GM12878 (cell line): ENCODE data around the gene PGM2L1. TPM values are rescaled to one million over a fixed set of nuclear protein-coding genes. Genes with fewer than 3 reads are reported as not detected.

ENCODE experiments used
- ATAC-seq: fragments of 200-7000 bp; cut with Tn5 transposase; 3 replicates; pipeline ENCODE4 v1.9.1; 2020; ENCODE audit warnings: mild to moderate bottlenecking, moderate library complexity
- BruUV-seq: library from RNA; stranded (reverse); fragments of 400-500 nt; replicated peaks from 2 replicates; lab custom pipeline; 2021; lab: Mats Ljungman, UMichigan
- CTCF ChIA-PET: fragments of 300-600 bp; sonication (Branson Sonifier 250); formaldehyde crosslinking; extraction: SDS; loops from one replicate; lab custom pipeline; 2021; ENCODE audit warnings: inconsistent platforms; lab: Yijun Ruan, JAX
- POLR2A ChIA-PET: fragments of 350-600 bp; formaldehyde crosslinking; extraction: SDS; loops from one replicate; lab custom pipeline; 2021; ENCODE audit warnings: inconsistent platforms; lab: Charles Lee
- RAD21 ChIA-PET: fragments of 300-600 bp; sonication (Branson Sonifier 250); formaldehyde crosslinking; loops from one replicate; lab custom pipeline; 2023; ENCODE audit warnings: antibody characterized with exemption; ENCODE audit not compliant: unreplicated experiment; lab: Charles Lee
- SMC1A ChIA-PET: fragments of 300-600 bp; sonication (Branson Sonifier 250); formaldehyde crosslinking; loops from one replicate; lab custom pipeline; 2023; ENCODE audit not compliant: unreplicated experiment, uncharacterized antibody; lab: Charles Lee
- DNase-seq: peaks from one replicate; pipeline ENCODE4 v3.0.0-alpha.2; 2011; ENCODE audit warnings: low read depth, low spot score
- FAIRE-seq: peaks from 3 replicates; lab custom pipeline; 2011; peaks lifted over from hg19 to GRCh38; lab: Jason Lieb, UNC
- H2AFZ ChIP-seq: 2 replicates; pipeline ENCODE4 v1.6.0; 2011; ENCODE audit warnings: low read depth, low read length, control low read depth; ENCODE audit not compliant: control insufficient read depth
- H3K27ac ChIP-seq: 2 replicates; pipeline ENCODE4 v1.5.1; 2011; ENCODE audit warnings: control low read depth; ENCODE audit not compliant: control insufficient read depth, insufficient read depth
- H3K27me3 ChIP-seq, 2 experiments: replicated peaks in 1 of 2; 2 replicates each; pipeline versions ENCODE4 v1.6.0 to v1.6.1; 2011; ENCODE audit warnings: low read length in 1 of 2; ENCODE audit not compliant: control insufficient read depth in 2 of 2, insufficient read depth in 2 of 2
- H3K36me3 ChIP-seq, 2 experiments: 2 replicates each; pipeline ENCODE4 v1.5.1; 2011; ENCODE audit warnings: low read length in 1 of 2; ENCODE audit not compliant: control insufficient read depth in 2 of 2, insufficient read depth in 2 of 2
- H3K4me1 ChIP-seq: 2 replicates; pipeline ENCODE4 v1.6.1; 2011; ENCODE audit warnings: mild to moderate bottlenecking, low read length, moderate library complexity, mixed read lengths; ENCODE audit not compliant: control insufficient read depth, insufficient read depth
- H3K4me2 ChIP-seq: 2 replicates; pipeline ENCODE4 v1.6.0; 2011; ENCODE audit warnings: control low read depth; ENCODE audit not compliant: control insufficient read depth, insufficient read depth
- H3K4me3 ChIP-seq: fragments of 200-600 bp; sonication (generic); 2 replicates; pipeline ENCODE4 v1.5.1; 2016
- H3K79me2 ChIP-seq: 2 replicates; pipeline ENCODE4 v1.6.0; 2011; ENCODE audit warnings: low read length; ENCODE audit not compliant: control insufficient read depth, insufficient read depth
- H3K9ac ChIP-seq: 2 replicates; pipeline ENCODE4 v1.8.0; 2011; ENCODE audit warnings: low read length, control low read depth, mixed read lengths; ENCODE audit not compliant: control insufficient read depth, insufficient read depth
- H3K9me3 ChIP-seq: replicated peaks from 3 replicates; pipeline ENCODE4 v1.5.1; 2011; ENCODE audit warnings: mild to moderate bottlenecking, low read length; ENCODE audit not compliant: control insufficient read depth, insufficient read depth
- H4K20me1 ChIP-seq: 2 replicates; pipeline ENCODE4 v1.6.0; 2011; ENCODE audit not compliant: control insufficient read depth, insufficient read depth
- CHD2 ChIP-seq: IDR thresholded peaks from 2 replicates; pipeline ENCODE4 v1.6.1; 2011; ENCODE audit warnings: low read depth, low read length, improper control_type of control experiment, borderline replicate concordance
- MEF2B ChIP-seq: fragments of 450-650 bp; IDR thresholded peaks from 2 replicates; pipeline ENCODE4 v1.6.1; 2018; ENCODE audit warnings: mild to moderate bottlenecking, moderate library complexity; ENCODE audit not compliant: partially characterized antibody, poor library complexity, severe bottlenecking
- TARDBP ChIP-seq: IDR thresholded peaks from 2 replicates; pipeline ENCODE4 v1.6.1; 2016; ENCODE audit warnings: borderline replicate concordance
- ZNF207 ChIP-seq: fragments of 450-650 bp; IDR thresholded peaks from 2 replicates; pipeline ENCODE4 v1.6.1; 2014; ENCODE audit warnings: antibody characterized with exemption, mild to moderate bottlenecking, borderline replicate concordance
- WGBS: methylation state at CpG from one replicate; pipeline ENCODE4 v1.1.6; 2016; ENCODE audit warnings: low lambda C conversion rate; ENCODE audit not compliant: insufficient replicate concordance, insufficient coverage; ENCODE audit errors: missing lambda C conversion rate; 5-methylcytosine and 5-hydroxymethylcytosine counted together
- in situ Hi-C: fragments of 300-500 bp; cut with MboI; formaldehyde crosslinking; loops from 9 replicates; pipeline ENCODE4 v1.14.3; 2018; ENCODE audit warnings: mixed read lengths
- intact Hi-C: fragments of 100-400 bp; cut with micrococcal nuclease; formaldehyde crosslinking; loops from one replicate; pipeline ENCODE4 v1.14.2; 2022; ENCODE audit not compliant: unreplicated experiment
- polyA plus RNA-seq, 11 experiments: library from polyadenylated mRNA; depleted of rRNA in 4 of 11; unstranded in 6 of 11; stranded (reverse) in 5 of 11; fragments of >200 nt; fragmentation: Nextera tagmentation in 4 of 11; fragmentation: Illumina TruSeq in 1 of 11; extraction: Ambion mirVana in 4 of 11; extraction: Trizol in 1 of 11; gene quantifications; 1 replicate in 1 of 11; 2 replicates in 10 of 11; pipeline versions ENCODE4 v1.2.1 to v1.2.3, GENCODE V29; 2011 to 2016; ENCODE audit warnings: inconsistent platforms in 2 of 11, missing spikeins in 2 of 11, low read depth in 1 of 11
- total RNA-seq, 4 experiments: library from RNA; depleted of rRNA in 3 of 4; stranded (reverse); fragments of >200 nt in 3 of 4; fragmentation: Illumina TruSeq in 1 of 4; extraction: Trizol in 1 of 4; gene quantifications; 2 replicates each; pipeline versions ENCODE4 v1.2.1 to v1.2.3, GENCODE V29; 2013 to 2021
- TF ChIP-seq, protein P1 (sequence below): IDR thresholded peaks from 2 replicates; pipeline ENCODE4 v1.6.1; 2012; ENCODE audit warnings: improper control_type of control experiment, low read depth, low read length; ENCODE audit not compliant: insufficient replicate concordance

The PGM2L1 gene
- total and polyA plus RNA-seq, 10 of the 15 experiments (the other 5 are each of a cell fraction or from before 2014, with no cell fraction given), result 0.04 to 0.20 (median 0.13) TPM; not detected in 1

DNA sequence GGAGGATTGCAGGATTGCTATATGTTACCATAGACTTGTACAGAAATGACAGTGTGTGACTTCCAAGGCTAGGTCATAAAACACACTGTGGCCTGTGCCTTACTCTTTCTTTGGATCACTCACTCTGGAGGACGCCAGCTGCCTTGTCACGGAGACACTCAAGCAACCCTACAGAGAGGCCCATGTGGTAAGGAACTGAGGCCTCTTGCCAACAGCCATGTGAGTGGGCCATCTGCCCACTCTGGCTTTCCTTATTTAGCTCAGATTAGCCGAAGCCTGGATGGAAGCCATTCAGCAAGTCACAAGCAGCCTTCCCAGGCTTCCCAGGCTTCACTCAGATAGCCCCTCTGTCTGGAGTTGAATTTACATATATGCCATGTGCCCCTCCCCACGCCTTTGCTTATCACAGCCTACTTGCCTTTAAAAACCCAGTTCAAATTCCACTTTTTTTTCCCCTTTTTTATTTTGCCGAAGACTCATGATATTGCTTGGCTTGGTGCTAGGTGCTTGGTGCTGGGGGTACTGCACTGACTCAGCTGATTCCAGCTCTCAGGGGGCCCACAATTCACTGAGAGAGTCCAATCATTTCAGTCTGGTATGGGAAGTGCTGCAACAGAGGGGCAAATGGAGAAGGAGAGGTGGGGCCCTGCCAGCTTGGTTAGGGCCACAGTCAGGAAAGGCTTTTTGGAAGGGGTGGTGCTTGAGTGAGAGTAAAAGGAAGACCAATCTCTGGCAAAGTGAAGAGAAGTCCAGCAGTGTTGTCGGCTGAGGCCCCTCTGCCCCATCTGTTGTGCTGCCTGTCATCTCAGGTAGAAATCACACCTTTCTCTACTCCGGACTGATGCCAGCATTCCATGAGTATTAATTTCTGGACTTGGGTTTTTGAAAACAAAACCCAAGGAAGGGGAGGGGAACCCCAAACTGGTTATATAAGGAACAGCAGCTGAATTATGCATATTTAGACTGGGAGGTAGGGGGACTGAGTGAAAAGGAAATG lies 72.3 kb downstream of the PGM2L1 start:
- Histone ChIP-seq H3K79me2 (no peaks in the 10 kb centered on the region), H3K9me3 (no peaks in the 10 kb centered on the region), H2AFZ (no peak overlapping the region), H3K27ac (no peak overlapping the region), H3K4me3 (no peak overlapping the region), H3K27me3 (0 out of 4 replicates have a peak, but pooled peaks cover 0 to 3% of the 10 kb centered on the region in 2 experiments), H3K36me3 (no peaks in the 10 kb centered on the region), H3K9ac (no peak overlapping the region), H4K20me1 (no peaks in the 10 kb centered on the region), H3K4me1 (no peaks in the 10 kb centered on the region), H3K4me2 (no peak overlapping the region)
- in situ Hi-C loops, result no loop called here
- WGBS, result 49% methylated on average over 7 of the region's 7 CpGs
- BruUV-seq, result no TSS peak
- ChIA-PET SMC1A (interaction anchor here (1.3 to 1.6 kb wide), 2 partner anchors 9 to 124 kb away, joined by 3 read pairs; no protein-coding TSS in a partner anchor), RAD21 (no interaction called here), CTCF (interaction anchor here (1.2 to 1.6 kb wide), 3 partner anchors 8 to 70 kb away, joined by 3 to 6 read pairs (median 5); no protein-coding TSS in a partner anchor), POLR2A (no interaction called here)
- intact Hi-C loops, result no loop called here
- FAIRE-seq, result no peak
- no peak for ATAC-seq
- DNase-seq, result no peak
- TF ChIP-seq TARDBP (no peak), CHD2 (no peak), MEF2B (no peak), ZNF207 (no peak)
- TF ChIP-seq, protein P1, sequence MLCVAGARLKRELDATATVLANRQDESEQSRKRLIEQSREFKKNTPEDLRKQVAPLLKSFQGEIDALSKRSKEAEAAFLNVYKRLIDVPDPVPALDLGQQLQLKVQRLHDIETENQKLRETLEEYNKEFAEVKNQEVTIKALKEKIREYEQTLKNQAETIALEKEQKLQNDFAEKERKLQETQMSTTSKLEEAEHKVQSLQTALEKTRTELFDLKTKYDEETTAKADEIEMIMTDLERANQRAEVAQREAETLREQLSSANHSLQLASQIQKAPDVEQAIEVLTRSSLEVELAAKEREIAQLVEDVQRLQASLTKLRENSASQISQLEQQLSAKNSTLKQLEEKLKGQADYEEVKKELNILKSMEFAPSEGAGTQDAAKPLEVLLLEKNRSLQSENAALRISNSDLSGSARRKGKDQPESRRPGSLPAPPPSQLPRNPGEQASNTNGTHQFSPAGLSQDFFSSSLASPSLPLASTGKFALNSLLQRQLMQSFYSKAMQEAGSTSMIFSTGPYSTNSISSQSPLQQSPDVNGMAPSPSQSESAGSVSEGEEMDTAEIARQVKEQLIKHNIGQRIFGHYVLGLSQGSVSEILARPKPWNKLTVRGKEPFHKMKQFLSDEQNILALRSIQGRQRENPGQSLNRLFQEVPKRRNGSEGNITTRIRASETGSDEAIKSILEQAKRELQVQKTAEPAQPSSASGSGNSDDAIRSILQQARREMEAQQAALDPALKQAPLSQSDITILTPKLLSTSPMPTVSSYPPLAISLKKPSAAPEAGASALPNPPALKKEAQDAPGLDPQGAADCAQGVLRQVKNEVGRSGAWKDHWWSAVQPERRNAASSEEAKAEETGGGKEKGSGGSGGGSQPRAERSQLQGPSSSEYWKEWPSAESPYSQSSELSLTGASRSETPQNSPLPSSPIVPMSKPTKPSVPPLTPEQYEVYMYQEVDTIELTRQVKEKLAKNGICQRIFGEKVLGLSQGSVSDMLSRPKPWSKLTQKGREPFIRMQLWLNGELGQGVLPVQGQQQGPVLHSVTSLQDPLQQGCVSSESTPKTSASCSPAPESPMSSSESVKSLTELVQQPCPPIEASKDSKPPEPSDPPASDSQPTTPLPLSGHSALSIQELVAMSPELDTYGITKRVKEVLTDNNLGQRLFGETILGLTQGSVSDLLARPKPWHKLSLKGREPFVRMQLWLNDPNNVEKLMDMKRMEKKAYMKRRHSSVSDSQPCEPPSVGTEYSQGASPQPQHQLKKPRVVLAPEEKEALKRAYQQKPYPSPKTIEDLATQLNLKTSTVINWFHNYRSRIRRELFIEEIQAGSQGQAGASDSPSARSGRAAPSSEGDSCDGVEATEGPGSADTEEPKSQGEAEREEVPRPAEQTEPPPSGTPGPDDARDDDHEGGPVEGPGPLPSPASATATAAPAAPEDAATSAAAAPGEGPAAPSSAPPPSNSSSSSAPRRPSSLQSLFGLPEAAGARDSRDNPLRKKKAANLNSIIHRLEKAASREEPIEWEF, result no peak
